ENCODE measurements around the gene TRIM22. TPM values are rescaled to one million over a fixed set of nuclear protein-coding genes. Genes with fewer than 3 reads are reported as not detected.
"Not testable (repeated sequence)": the region's sequence is repeated elsewhere in the genome, so short reads cannot be mapped to it uniquely, and the experiment has no call there.

The TRIM22 gene
- total RNA-seq, 1 donor from 2014 or later, result 1.2 TPM

GRCh38 chr11:5684646-5685362 is 4.8 kb upstream of the TRIM22 start, which contains the start of gene TRIM5:
TRIM5 (minus strand) TSS chr11:5685074; CDS start chr11:5680177, 4,897 bp downstream.
- DNase-seq (ENCODE audit: low spot score), result peak; percentile 78
- H3K9me3 Mint-ChIP-seq (ENCODE audit: unreplicated experiment), result no peaks in the 10 kb centered on the region
- peaks cover 44% of the 10 kb centered on the region for H3K36me3 Mint-ChIP-seq (ENCODE audit: low read depth, unreplicated experiment)
- peak within 1 kb of the TSS; percentile 100 for H3K27ac Mint-ChIP-seq (ENCODE audit: unreplicated experiment)
- H3K4me1 Mint-ChIP-seq (ENCODE audit: unreplicated experiment), result peaks cover 20% of the 10 kb centered on the region
- TF ChIP-seq CTCF (IDR thresholded peaks at IDR 0.05; ENCODE audit: unreplicated experiment), result no peak
- peaks cover 20% of the 10 kb centered on the region for H3K27me3 Mint-ChIP-seq (ENCODE audit: unreplicated experiment)
- peak within 1 kb of the TSS; percentile 91 for H3K4me3 Mint-ChIP-seq (ENCODE audit: unreplicated experiment)

- H3K4me1 Mint-ChIP-seq (ENCODE audit: unreplicated experiment), result peaks cover 25% of the 10 kb centered on the region
- TF ChIP-seq CTCF (IDR thresholded peaks at IDR 0.05; ENCODE audit: unreplicated experiment), result no peak
- DNase-seq (ENCODE audit: low spot score), result no peak
- no peak overlapping the region for H3K27ac Mint-ChIP-seq (ENCODE audit: unreplicated experiment)
- H3K4me3 Mint-ChIP-seq (ENCODE audit: unreplicated experiment), result no peak overlapping the region
- peaks cover 20% of the 10 kb centered on the region for H3K27me3 Mint-ChIP-seq (ENCODE audit: unreplicated experiment)
- H3K9me3 Mint-ChIP-seq (ENCODE audit: unreplicated experiment), result no peaks in the 10 kb centered on the region
- H3K36me3 Mint-ChIP-seq (ENCODE audit: low read depth, unreplicated experiment), result peaks cover 44% of the 10 kb centered on the region
These were observed 3.2 kb upstream of the TRIM22 start for GRCh38 chr11:5686426-5686825.

- H3K36me3 Mint-ChIP-seq (ENCODE audit: low read depth, unreplicated experiment), result peaks cover 42% of the 10 kb centered on the region
- H3K27ac Mint-ChIP-seq (ENCODE audit: unreplicated experiment), result no peak overlapping the region
- DNase-seq (ENCODE audit: low spot score), result no peak
- no peaks in the 10 kb centered on the region for H3K9me3 Mint-ChIP-seq (ENCODE audit: unreplicated experiment)
- no peak for TF ChIP-seq CTCF (IDR thresholded peaks at IDR 0.05; ENCODE audit: unreplicated experiment)
- peaks cover 15% of the 10 kb centered on the region for H3K27me3 Mint-ChIP-seq (ENCODE audit: unreplicated experiment)
- peaks cover 36% of the 10 kb centered on the region for H3K4me1 Mint-ChIP-seq (ENCODE audit: unreplicated experiment)
- no peak overlapping the region for H3K4me3 Mint-ChIP-seq (ENCODE audit: unreplicated experiment)
These were observed 1.1 kb upstream of the TRIM22 start for GRCh38 chr11:5688482-5688881.

GRCh38 chr11:5690216-5690615 is 626 bp downstream of the TRIM22 start:
- peaks cover 24% of the 10 kb centered on the region for H3K4me1 Mint-ChIP-seq (ENCODE audit: unreplicated experiment)
- DNase-seq (ENCODE audit: low spot score), result no peak
- no peak overlapping the region for H3K27ac Mint-ChIP-seq (ENCODE audit: unreplicated experiment)
- peaks cover 1% of the 10 kb centered on the region for H3K27me3 Mint-ChIP-seq (ENCODE audit: unreplicated experiment)
- no peak overlapping the region for H3K4me3 Mint-ChIP-seq (ENCODE audit: unreplicated experiment)
- peaks cover 35% of the 10 kb centered on the region for H3K36me3 Mint-ChIP-seq (ENCODE audit: low read depth, unreplicated experiment)
- no peaks in the 10 kb centered on the region for H3K9me3 Mint-ChIP-seq (ENCODE audit: unreplicated experiment)
- no peak for TF ChIP-seq CTCF (IDR thresholded peaks at IDR 0.05; ENCODE audit: unreplicated experiment)

GRCh38 chr11:5690736-5691135 is 1.1 kb downstream of the TRIM22 start:
- H3K9me3 Mint-ChIP-seq (ENCODE audit: unreplicated experiment), result no peaks in the 10 kb centered on the region
- peaks cover 22% of the 10 kb centered on the region for H3K4me1 Mint-ChIP-seq (ENCODE audit: unreplicated experiment)
- H3K27ac Mint-ChIP-seq (ENCODE audit: unreplicated experiment), result no peak overlapping the region
- H3K36me3 Mint-ChIP-seq (ENCODE audit: low read depth, unreplicated experiment), result peaks cover 35% of the 10 kb centered on the region
- TF ChIP-seq CTCF (IDR thresholded peaks at IDR 0.05; ENCODE audit: unreplicated experiment), result no peak
- DNase-seq (ENCODE audit: low spot score), result no peak
- H3K4me3 Mint-ChIP-seq (ENCODE audit: unreplicated experiment), result no peak overlapping the region
- H3K27me3 Mint-ChIP-seq (ENCODE audit: unreplicated experiment), result peaks cover 1% of the 10 kb centered on the region

GRCh38 chr11:5691238-5691963 is 1.8 kb downstream of the TRIM22 start:
- peaks cover 41% of the 10 kb centered on the region for H3K36me3 Mint-ChIP-seq (ENCODE audit: low read depth, unreplicated experiment)
- H3K4me1 Mint-ChIP-seq (ENCODE audit: unreplicated experiment), result peaks cover 19% of the 10 kb centered on the region
- not testable (repeated sequence) for DNase-seq (ENCODE audit: low spot score); H3K9me3 Mint-ChIP-seq (ENCODE audit: unreplicated experiment); H3K27me3 Mint-ChIP-seq (ENCODE audit: unreplicated experiment); H3K4me3 Mint-ChIP-seq (ENCODE audit: unreplicated experiment)
- peak overlapping the region; percentile 48 for H3K27ac Mint-ChIP-seq (ENCODE audit: unreplicated experiment)

Measured in endothelial cell (in vitro differentiated cells).